Measurements from ENCODE around the gene LONP1. TPM values are rescaled to one million over a fixed set of nuclear protein-coding genes. Genes with fewer than 3 reads are reported as not detected.

Gene LONP1
- 64.4 TPM for total RNA-seq (ENCODE audit: unreplicated experiment)
- long read RNA-seq, partial matches to known transcripts = 3 of 7 reads
- long read RNA-seq, other reads (novel, unspliced or antisense) = 1 of 7 reads

DNA sequence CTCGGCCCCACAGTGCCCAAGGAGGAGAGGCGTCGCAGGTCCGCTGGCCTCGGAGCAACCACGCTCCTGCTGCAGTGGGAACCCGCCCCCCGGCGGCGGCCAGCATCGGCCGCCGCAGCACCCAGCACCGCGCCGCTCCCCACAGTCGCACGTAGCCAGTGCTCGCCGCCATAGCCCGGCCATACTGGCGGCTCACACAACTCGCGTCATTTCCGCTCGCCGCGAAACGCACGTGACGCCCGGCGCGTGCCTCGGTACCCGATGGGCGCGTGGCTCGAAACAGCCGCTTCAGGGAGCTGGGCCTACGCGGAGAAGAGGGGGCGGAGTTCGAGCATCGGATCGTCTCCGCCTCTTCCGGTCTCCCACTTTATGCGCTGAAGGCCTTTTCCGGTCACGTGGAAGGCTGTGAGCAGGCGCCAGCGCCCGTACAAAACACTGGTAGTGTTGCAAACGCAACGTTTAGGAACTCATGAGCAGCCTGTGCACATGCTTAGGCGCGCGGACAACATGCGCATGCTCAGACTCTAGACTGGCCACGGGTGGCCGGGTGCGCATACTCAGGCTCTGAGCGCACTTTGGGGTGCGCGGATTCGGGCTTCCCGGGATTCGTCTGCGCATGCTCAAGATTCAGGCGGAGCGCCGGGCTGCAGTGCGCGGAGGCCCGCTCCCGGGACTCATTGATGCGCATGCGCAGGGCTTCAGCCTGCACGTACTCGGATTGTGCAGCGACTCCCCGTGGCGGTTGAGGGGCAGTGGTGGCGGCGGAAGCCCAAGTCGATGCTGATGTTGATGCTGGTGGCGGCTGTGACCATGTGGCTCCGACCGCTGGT, at the start of gene LONP1, which contains the start of gene CATSPERD:
LONP1 (minus strand) TSS at position 186 of the 830 bp plus-strand sequence; CDS start at position 172, 14 bp downstream.
CATSPERD (plus strand) TSS at position 677 of the 830 bp plus-strand sequence; CDS start at position 778, 101 bp downstream.
- Mint-ChIP-seq H3K4me3 (ENCODE audit: unreplicated experiment) (peak within 1 kb of the TSS; percentile 95), H3K4me1 (ENCODE audit: unreplicated experiment) (peaks cover 13% of the 10 kb centered on the region), H3K36me3 (ENCODE audit: low read depth, unreplicated experiment) (peaks cover 4% of the 10 kb centered on the region), H3K27me3 (ENCODE audit: unreplicated experiment) (peaks cover 15% of the 10 kb centered on the region), H3K9me3 (ENCODE audit: unreplicated experiment) (no peaks in the 10 kb centered on the region), H3K27ac (ENCODE audit: unreplicated experiment) (peak within 1 kb of the TSS; percentile 92)
- peak; percentile 99 for DNase-seq (ENCODE audit: low spot score)
- TF ChIP-seq, protein P1, sequence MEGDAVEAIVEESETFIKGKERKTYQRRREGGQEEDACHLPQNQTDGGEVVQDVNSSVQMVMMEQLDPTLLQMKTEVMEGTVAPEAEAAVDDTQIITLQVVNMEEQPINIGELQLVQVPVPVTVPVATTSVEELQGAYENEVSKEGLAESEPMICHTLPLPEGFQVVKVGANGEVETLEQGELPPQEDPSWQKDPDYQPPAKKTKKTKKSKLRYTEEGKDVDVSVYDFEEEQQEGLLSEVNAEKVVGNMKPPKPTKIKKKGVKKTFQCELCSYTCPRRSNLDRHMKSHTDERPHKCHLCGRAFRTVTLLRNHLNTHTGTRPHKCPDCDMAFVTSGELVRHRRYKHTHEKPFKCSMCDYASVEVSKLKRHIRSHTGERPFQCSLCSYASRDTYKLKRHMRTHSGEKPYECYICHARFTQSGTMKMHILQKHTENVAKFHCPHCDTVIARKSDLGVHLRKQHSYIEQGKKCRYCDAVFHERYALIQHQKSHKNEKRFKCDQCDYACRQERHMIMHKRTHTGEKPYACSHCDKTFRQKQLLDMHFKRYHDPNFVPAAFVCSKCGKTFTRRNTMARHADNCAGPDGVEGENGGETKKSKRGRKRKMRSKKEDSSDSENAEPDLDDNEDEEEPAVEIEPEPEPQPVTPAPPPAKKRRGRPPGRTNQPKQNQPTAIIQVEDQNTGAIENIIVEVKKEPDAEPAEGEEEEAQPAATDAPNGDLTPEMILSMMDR (IDR thresholded peaks at IDR 0.05; ENCODE audit: unreplicated experiment) = peak; percentile 74

DNA sequence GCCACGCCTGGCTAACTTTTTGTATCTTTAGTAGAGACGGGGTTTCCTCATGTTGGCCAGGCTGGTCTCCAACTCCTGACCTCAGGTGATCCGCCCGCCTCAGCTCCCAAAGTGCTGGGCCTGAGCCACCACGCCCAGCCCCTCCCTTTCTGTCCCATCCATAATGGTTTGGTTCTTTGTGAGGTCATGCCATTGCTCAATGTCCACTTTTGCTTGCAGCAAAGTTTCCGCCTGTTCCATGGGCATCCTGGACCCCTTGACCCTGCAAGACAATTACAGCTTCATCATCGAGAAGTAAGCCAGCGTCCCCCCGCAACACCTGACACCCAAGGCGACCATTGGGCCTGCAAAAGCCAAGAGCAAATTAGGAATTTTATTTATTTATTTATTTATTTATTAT, 48.0 kb upstream of the LONP1 start:
- H3K27me3 Mint-ChIP-seq (ENCODE audit: unreplicated experiment) = peaks cover 2% of the 10 kb centered on the region
- no peaks in the 10 kb centered on the region for H3K4me1 Mint-ChIP-seq (ENCODE audit: unreplicated experiment)
- TF ChIP-seq, protein P1 (IDR thresholded peaks at IDR 0.05; ENCODE audit: unreplicated experiment) = no peak
- no peak for DNase-seq (ENCODE audit: low spot score)
- H3K36me3 Mint-ChIP-seq (ENCODE audit: low read depth, unreplicated experiment) = no peaks in the 10 kb centered on the region
- H3K4me3 Mint-ChIP-seq (ENCODE audit: unreplicated experiment) = peak overlapping the region; percentile 65
- no peak overlapping the region for H3K27ac Mint-ChIP-seq (ENCODE audit: unreplicated experiment)
- H3K9me3 Mint-ChIP-seq (ENCODE audit: unreplicated experiment) = no peaks in the 10 kb centered on the region

DNA sequence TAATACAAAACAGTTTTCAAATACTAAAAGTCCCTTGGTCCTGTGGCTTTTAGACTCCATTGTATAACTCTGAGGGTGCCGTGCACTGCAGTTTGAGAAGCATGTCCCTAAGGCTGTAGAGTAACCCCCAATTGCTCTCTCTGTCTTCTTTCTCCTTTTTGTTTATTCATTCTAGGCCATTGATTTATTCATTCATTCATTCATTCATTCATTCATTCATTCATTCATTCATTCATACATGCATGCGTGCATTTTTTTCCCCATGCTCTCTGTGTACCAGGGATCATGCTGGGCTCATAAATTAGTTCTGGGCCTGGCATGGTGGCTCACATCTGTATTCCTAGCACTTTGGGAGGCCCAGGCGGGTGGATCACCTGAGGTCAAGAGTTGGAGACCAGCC, 45.3 kb upstream of the LONP1 start:
- TF ChIP-seq, protein P1 (IDR thresholded peaks at IDR 0.05; ENCODE audit: unreplicated experiment) = no peak
- no peak overlapping the region for H3K27ac Mint-ChIP-seq (ENCODE audit: unreplicated experiment)
- no peak overlapping the region for H3K4me3 Mint-ChIP-seq (ENCODE audit: unreplicated experiment)
- no peaks in the 10 kb centered on the region for H3K36me3 Mint-ChIP-seq (ENCODE audit: low read depth, unreplicated experiment)
- no peaks in the 10 kb centered on the region for H3K4me1 Mint-ChIP-seq (ENCODE audit: unreplicated experiment)
- H3K27me3 Mint-ChIP-seq (ENCODE audit: unreplicated experiment) = peaks cover 10% of the 10 kb centered on the region
- H3K9me3 Mint-ChIP-seq (ENCODE audit: unreplicated experiment) = no peaks in the 10 kb centered on the region
- DNase-seq (ENCODE audit: low spot score) = no peak

DNA sequence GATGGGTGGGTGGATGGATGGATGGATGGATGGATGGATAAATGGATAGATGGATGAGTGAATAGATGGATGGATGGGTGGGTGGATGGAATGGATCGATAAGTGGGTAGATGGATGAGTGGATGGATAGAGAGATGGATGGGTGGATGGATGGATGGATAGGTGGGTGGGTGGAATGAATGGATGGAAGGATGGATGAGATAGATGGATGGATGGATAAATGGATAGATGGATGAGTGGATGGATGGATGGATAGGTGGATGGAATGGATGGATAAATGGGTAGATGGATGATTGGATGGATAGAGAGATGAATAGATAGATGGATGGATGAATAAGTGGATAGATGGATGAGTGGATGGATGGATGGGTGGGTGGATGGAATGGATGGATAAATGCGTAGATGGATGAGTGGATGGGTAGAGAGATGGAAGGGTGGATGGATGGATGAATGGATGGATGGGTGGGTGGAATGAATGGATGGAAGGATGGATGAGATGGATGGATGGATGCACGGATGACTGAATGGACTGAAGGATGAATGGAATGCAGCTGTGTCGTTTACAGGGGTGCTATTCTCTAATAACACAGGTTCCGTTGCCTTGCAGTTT, 42.8 kb upstream of the LONP1 start:
- Mint-ChIP-seq H3K4me3 (ENCODE audit: unreplicated experiment) (no peak overlapping the region), H3K36me3 (ENCODE audit: low read depth, unreplicated experiment) (no peaks in the 10 kb centered on the region), H3K27me3 (ENCODE audit: unreplicated experiment) (peaks cover 10% of the 10 kb centered on the region), H3K4me1 (ENCODE audit: unreplicated experiment) (no peaks in the 10 kb centered on the region), H3K27ac (ENCODE audit: unreplicated experiment) (no peak overlapping the region), H3K9me3 (ENCODE audit: unreplicated experiment) (no peaks in the 10 kb centered on the region)
- no peak for DNase-seq (ENCODE audit: low spot score)
- TF ChIP-seq, protein P1 (IDR thresholded peaks at IDR 0.05; ENCODE audit: unreplicated experiment) = no peak
